Stimulated activated CD8-positive, alpha-beta memory T cell treated with anti-CD3 and anti-CD28 coated beads, Interleukin-12 subunit alpha, Interleukin-12 subunit beta, amount 100 ng/mL, for 1 hour (primary cell): ENCODE measurements around the gene TOP3A.

ENCODE experiments used
- DNase-seq: peaks from one replicate; pipeline ENCODE4 v3.0.0-alpha.2; 2020; ENCODE audit warnings: low read depth

Gene TOP3A

GRCh38 chr17:18253187-18253884 lies 61.5 kb downstream of the TOP3A start:
- DNase-seq, result no peak

GRCh38 chr17:18252160-18252559 lies 62.6 kb downstream of the TOP3A start:
- DNase-seq, result no peak

GRCh38 chr17:18251204-18251603 lies 63.6 kb downstream of the TOP3A start:
- no peak for DNase-seq

GRCh38 chr17:18250708-18251107 lies 64.1 kb downstream of the TOP3A start:
- no peak for DNase-seq

DNA sequence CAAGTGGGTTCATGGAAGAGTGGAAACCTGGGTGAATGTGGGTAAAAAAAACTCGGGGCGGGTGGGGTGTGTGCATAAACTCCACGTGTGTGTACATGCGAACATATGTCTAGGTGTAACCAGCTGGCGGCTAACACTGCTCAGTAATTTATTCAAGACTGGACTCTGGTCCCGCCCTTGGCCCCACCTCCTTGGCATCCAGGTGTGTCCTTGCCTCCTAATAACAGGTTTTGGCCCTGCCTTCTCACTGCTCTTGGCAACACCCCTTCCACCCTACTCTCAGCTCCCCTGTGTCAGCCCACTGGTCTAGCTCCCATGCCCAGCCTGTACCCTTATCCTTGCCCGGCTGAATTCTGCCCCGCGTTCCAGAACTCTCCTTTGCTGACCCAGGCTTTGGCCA lies 64.5 kb downstream of the TOP3A start:
- DNase-seq, result no peak

DNA sequence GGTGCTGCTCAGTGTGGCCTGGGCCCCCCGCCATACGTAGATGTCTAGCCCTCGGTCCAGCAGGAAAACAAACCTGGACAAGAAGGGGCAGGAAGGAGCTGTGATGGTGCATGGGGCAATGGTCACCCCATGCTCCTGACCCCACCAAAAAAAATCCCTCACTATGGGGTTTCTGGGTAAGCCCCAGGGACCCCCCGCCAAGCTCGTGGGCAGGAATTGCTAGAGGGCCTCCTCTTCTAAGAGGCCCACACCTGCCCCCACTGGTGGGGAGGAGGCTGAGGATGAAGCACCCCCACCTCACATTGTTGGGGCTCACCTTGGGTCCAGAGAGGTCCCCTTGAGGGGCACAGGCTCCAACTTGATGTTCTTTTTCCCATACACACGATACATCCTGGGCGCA lies 66.0 kb downstream of the TOP3A start:
- no peak for DNase-seq

DNA sequence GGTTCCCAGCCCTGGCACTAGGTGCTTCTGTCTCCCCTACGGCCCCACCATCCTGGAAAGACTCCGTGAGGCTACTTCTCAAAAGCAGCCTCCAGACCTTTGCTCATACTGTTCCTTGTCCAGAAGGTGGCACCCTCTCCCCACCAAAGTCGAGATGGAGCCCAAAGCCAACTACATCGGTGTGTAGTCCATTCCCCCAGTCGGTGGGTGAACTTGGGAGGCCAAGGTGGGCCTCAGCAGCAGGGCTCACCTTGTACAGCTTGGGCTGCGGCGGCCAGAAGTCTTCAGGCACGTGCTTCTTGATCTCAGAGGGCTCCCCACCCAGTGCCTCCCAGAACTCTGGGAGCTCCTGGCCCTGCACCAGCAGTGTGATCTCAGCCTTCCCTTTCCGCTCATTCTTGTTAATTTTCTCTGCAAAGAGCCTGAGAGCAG lies 66.5 kb downstream of the TOP3A start:
- DNase-seq, result peak; percentile 39

DNA sequence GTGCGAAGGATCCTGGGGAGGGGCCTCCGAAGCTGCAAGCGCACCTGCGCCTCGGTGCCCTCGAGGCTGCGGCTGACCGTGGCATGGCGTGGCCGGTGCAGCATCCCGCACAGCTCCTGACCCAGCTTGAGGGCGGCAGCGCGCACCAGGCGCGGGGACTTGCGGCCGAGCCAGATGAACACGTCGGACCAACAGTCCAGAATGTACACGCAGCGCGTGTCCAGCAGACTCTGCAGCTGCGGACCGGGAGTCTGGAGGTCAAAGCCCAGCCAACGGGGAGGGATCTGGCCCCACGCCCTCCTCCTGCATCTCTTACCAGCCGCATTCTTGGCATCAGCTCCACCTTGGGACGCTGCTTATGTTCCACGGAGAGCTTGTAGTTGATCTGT lies 67.2 kb downstream of the TOP3A start:
- no peak for DNase-seq

GRCh38 chr17:18246880-18247612 lies 67.7 kb downstream of the TOP3A start:
- DNase-seq, result no peak

DNA sequence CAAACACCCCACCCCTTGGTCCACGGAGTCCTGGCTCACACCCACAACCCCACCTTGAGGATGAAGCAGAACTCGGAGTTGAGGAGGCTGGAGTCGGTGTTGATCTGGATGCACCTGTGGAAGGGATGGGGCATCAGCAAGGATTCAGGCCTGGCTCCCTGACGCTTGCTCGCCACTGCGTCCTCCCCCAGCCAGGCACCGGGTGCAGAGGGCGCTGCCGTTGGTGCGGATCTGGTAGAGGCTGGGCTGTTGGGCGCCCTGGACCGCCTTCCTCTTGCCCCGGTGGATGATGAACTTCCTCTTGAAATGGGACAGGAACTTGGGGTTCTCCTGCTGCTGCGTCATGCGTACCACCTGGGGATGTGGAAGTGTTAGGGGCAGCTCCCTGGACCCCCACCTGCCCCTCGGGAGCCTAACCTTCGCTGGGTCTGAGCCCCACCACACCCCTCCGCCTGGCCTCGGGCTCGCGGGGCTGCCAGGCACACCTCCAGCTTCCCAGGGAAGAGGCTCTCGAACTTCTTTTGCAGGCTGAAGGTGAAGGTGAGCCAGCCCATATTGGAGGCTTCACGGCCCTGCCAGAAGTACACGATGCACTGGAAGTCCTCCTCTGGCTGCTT lies 68.6 kb downstream of the TOP3A start:
- DNase-seq, result no peak

GRCh38 chr17:18245038-18245776 lies 69.6 kb downstream of the TOP3A start:
- DNase-seq, result no peak

GRCh38 chr17:18241229-18241871 lies 73.4 kb downstream of the TOP3A start:
- no peak for DNase-seq

DNA sequence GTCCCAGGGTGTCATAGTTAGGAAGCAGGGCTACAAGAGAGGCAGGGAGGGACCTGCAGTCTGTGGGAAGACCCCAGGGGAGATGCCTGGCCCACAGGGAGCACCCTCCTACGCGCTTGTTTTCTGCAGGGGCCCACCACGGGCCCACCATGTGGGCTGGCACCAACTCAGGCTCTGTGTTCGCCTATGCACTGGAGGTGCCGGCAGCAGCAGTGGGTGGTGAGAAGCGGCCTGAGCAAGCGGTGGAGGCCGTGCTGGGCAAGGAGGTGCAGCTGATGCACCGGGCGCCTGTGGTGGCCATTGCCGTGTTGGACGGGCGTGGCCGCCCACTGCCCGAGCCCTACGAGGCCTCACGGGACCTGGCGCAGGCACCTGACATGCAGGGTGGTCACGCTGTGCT lies 74.3 kb downstream of the TOP3A start:
- DNase-seq, result no peak

DNA sequence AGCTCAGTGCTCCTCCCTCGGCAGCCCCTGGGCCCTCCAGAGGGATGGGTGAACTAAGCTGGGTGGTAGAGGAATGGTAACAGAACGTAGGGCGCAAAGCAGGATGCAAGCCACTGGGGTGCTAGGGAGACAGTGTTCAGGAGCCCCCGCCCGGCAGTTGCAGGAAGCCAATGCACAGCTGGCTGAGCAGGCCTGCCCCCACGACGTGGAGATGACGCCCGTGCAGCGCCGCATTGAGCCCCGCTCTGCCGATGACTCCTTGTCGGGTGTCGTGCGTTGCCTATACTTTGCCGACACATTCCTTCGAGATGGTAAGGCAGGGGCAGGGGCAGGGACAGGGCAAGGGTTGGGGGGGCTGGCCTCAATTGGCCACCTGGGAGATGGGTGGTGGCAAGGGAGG lies 76.5 kb downstream of the TOP3A start:
- no peak for DNase-seq

- DNase-seq, result no peak
These were observed 77.3 kb downstream of the TOP3A start for GRCh38 chr17:18237461-18237860.

GRCh38 chr17:18236494-18236893 lies 78.3 kb downstream of the TOP3A start:
- DNase-seq, result no peak

GRCh38 chr17:18235743-18236256 lies 79.0 kb downstream of the TOP3A start:
- DNase-seq, result no peak

GRCh38 chr17:18234853-18235380 lies 79.9 kb downstream of the TOP3A start:
- DNase-seq, result no peak

DNA sequence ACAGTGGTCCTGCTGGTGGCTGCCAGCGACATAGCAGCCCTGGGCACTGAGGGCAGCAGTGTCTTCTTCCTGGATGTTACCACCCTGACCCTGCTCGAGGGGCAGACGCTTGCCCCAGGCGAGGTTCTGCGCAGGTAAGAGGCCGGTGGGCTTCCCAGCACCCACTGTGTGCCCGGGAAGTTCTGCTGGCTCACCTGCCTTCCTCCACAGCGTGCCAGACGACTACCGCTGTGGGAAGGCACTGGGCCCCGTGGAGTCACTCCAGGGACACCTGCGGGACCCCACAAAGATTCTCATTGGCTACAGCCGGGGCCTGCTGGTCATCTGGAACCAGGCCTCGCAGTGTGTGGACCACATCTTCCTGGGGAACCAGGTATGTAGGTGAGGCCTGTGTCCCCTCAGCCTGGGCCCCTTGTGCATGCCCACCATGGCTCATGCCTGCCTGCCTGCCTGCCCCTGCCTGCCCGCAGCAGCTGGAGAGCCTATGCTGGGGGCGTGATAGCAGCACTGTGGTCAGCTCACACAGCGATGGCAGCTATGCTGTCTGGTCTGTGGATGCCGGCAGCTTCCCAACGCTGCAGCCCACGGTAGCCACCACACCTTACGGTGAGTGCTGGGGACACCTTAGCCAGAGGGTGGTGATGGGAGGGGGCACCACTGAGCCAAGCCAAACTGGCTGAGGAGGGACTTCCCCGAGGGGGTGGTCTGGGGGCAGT lies 80.8 kb downstream of the TOP3A start:
- DNase-seq, result no peak

DNA sequence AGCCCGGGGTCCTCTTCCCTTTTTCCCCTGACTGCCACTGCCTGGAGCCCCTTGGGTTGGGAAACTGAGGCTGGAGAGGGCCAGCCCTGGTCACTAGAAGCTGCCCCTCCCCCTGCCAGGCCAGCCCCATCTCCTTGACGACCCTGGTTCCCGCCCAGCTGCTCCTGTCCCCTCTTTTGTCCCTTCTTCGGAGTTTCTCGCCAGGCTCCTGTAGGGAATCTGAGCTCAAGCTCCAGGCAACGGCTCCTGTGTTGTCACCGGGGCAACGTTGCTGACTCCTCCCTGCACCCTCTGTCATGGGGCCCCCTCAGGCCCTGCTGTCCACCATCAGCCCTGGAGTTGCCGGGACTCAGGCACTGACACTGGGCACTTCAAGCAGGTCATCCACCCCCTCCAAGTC lies 83.6 kb downstream of the TOP3A start:
- DNase-seq, result no peak
